H1 (cell line): ENCODE results near the gene MRPL4. TPM values are rescaled to one million over a fixed set of nuclear protein-coding genes. Genes with fewer than 3 reads are reported as not detected.

ENCODE experiments used
- CTCF ChIA-PET: fragments of 300-600 bp; sonication (Branson Sonifier 250); formaldehyde crosslinking; loops from one replicate; lab custom pipeline; 2021; ENCODE audit not compliant: partially characterized antibody; lab: Charles Lee
- POLR2A ChIA-PET: fragments of 300-600 bp; sonication (Branson Sonifier 250); formaldehyde crosslinking; loops from one replicate; lab custom pipeline; 2021; ENCODE audit warnings: inconsistent platforms; ENCODE audit not compliant: partially characterized antibody; lab: Charles Lee
- DNase-seq, 2 experiments: peaks; one replicate each; pipeline versions ENCODE4 v3.0.0 to v3.0.0-alpha.2; 2010 to 2022; ENCODE audit warnings: low spot score in 2 of 2, low read depth in 1 of 2, mixed read lengths in 1 of 2
- FAIRE-seq: peaks from 2 replicates; lab custom pipeline; 2011; peaks lifted over from hg19 to GRCh38; lab: Jason Lieb, UNC
- H2AFZ ChIP-seq: 2 replicates; pipeline ENCODE4 v1.8.1; 2012; ENCODE audit warnings: low read length, inconsistent platforms
- H2AK5ac ChIP-seq: 2 replicates; pipeline ENCODE4 v1.6.1; 2013; ENCODE audit warnings: low read depth, low read length
- H2BK120ac ChIP-seq: replicated peaks from 2 replicates; pipeline ENCODE3; 2013; ENCODE audit warnings: low read depth, low read length, inconsistent platforms
- H2BK12ac ChIP-seq: 2 replicates; pipeline ENCODE4 v1.6.1; 2013; ENCODE audit warnings: low read depth, low read length
- H2BK15ac ChIP-seq: 2 replicates; pipeline ENCODE4 v1.6.1; 2013; ENCODE audit warnings: low read length
- H2BK20ac ChIP-seq: 2 replicates; pipeline ENCODE4 v1.6.1; 2013; ENCODE audit warnings: low read length
- H2BK5ac ChIP-seq: 2 replicates; pipeline ENCODE4 v1.6.1; 2013; ENCODE audit warnings: low read depth, low read length
- H3K14ac ChIP-seq: 2 replicates; pipeline ENCODE4 v1.6.1; 2013; ENCODE audit warnings: inconsistent platforms; ENCODE audit not compliant: insufficient read length
- H3K18ac ChIP-seq: 2 replicates; pipeline ENCODE4 v1.6.1; 2013; ENCODE audit warnings: low read length; ENCODE audit errors: extremely low read depth
- H3K23ac ChIP-seq: 2 replicates; pipeline ENCODE4 v1.6.1; 2013; ENCODE audit warnings: inconsistent platforms; ENCODE audit not compliant: insufficient read length
- H3K23me2 ChIP-seq: 2 replicates; pipeline ENCODE4 v1.6.1; 2013; ENCODE audit warnings: low read depth, low read length
- H3K27ac ChIP-seq: 2 replicates; pipeline ENCODE4 v1.6.1; 2011; ENCODE audit warnings: low read depth, low read length, inconsistent platforms
- H3K27me3 ChIP-seq, 4 experiments: replicated peaks in 1 of 4; 1 replicate in 1 of 4; 2 replicates in 3 of 4; pipeline versions ENCODE4 v1.6.1 to v1.8.1; 2011 to 2013; ENCODE audit warnings: low read length in 3 of 4, mild to moderate bottlenecking in 3 of 4, inconsistent platforms in 2 of 4, mixed read lengths in 2 of 4, moderate library complexity in 1 of 4; ENCODE audit not compliant: control insufficient read depth in 3 of 4, insufficient read depth in 3 of 4; ENCODE audit errors: extremely low read depth in 1 of 4
- H3K36me3 ChIP-seq, 4 experiments: 2 replicates each; pipeline versions ENCODE4 v1.6.1 to v1.8.1; 2011 to 2013; ENCODE audit warnings: mild to moderate bottlenecking in 4 of 4, low read length in 3 of 4, moderate library complexity in 2 of 4, control low read depth in 1 of 4, inconsistent platforms in 1 of 4; ENCODE audit not compliant: insufficient read depth in 4 of 4, control insufficient read depth in 2 of 4
- H3K4ac ChIP-seq: replicated peaks from 2 replicates; pipeline ENCODE3; 2013; ENCODE audit warnings: low read length, low read depth, mixed read lengths, inconsistent platforms; ENCODE audit not compliant: insufficient read length
- H3K4me1 ChIP-seq, 4 experiments: replicated peaks in 1 of 4; 1 replicate in 1 of 4; 2 replicates in 3 of 4; pipeline versions ENCODE4 v1.6.1 to v1.8.1; 2011 to 2013; ENCODE audit warnings: low read length in 3 of 4, inconsistent platforms in 2 of 4, mixed read lengths in 1 of 4; ENCODE audit not compliant: insufficient read depth in 4 of 4, control insufficient read depth in 3 of 4
- H3K4me2 ChIP-seq, 2 experiments: 2 replicates each; pipeline versions ENCODE4 v1.6.1 to v1.8.1; 2011 to 2013; ENCODE audit warnings: low read depth in 2 of 2, low read length in 2 of 2, control low read depth in 1 of 2, inconsistent platforms in 1 of 2, mild to moderate bottlenecking in 1 of 2; ENCODE audit not compliant: insufficient read depth in 1 of 2
- H3K4me3 ChIP-seq, 4 experiments: fragments of 200-600, 300-600 bp in 1 of 4; sonication (generic), shearing (Covaris generic), sonication (Bioruptor Twin) in 1 of 4; 2 replicates each; pipeline versions ENCODE4 v1.5.1 to v1.8.1; 2011 to 2016; ENCODE audit warnings: low read length in 4 of 4, low read depth in 3 of 4, control low read depth in 2 of 4, inconsistent platforms in 2 of 4, mild to moderate bottlenecking in 2 of 4, mixed read lengths in 1 of 4, moderate library complexity in 1 of 4; ENCODE audit not compliant: insufficient read depth in 2 of 4; ENCODE audit errors: extremely low read depth in 1 of 4
- H3K56ac ChIP-seq: replicated peaks from 2 replicates; pipeline ENCODE3; 2013; ENCODE audit warnings: low read depth, mild to moderate bottlenecking, mixed read lengths, low read length, inconsistent platforms; ENCODE audit not compliant: insufficient read length
- H3K79me1 ChIP-seq: 2 replicates; pipeline ENCODE4 v1.6.1; 2013; ENCODE audit warnings: low read depth, low read length, control low read depth
- H3K79me2 ChIP-seq, 2 experiments: 2 replicates each; pipeline versions ENCODE4 v1.6.1 to v1.8.1; 2012 to 2013; ENCODE audit warnings: low read length in 2 of 2, mild to moderate bottlenecking in 2 of 2, inconsistent platforms in 1 of 2; ENCODE audit not compliant: insufficient read depth in 2 of 2, control insufficient read depth in 1 of 2
- H3K9ac ChIP-seq, 4 experiments: replicated peaks in 1 of 4; 1 replicate in 1 of 4; 2 replicates in 3 of 4; pipeline versions ENCODE4 v1.6.1 to v1.8.1; 2011 to 2013; ENCODE audit warnings: low read depth in 3 of 4, low read length in 3 of 4, control low read depth in 2 of 4, mild to moderate bottlenecking in 2 of 4, moderate library complexity in 2 of 4, inconsistent platforms in 1 of 4; ENCODE audit errors: extremely low read depth in 1 of 4
- H3K9me3 ChIP-seq, 2 experiments: 2 replicates each; pipeline versions ENCODE4 v1.6.1 to v1.8.1; 2012 to 2013; ENCODE audit warnings: mild to moderate bottlenecking in 2 of 2, moderate library complexity in 2 of 2, control low read depth in 1 of 2, inconsistent platforms in 1 of 2, low read depth in 1 of 2, low read length in 1 of 2, mixed read lengths in 1 of 2; ENCODE audit not compliant: insufficient read depth in 2 of 2
- H4K20me1 ChIP-seq, 2 experiments: replicated peaks in 1 of 2; 2 replicates each; pipeline versions ENCODE3 to v1.8.1; 2011 to 2013; ENCODE audit warnings: inconsistent platforms in 2 of 2, low read length in 2 of 2, mild to moderate bottlenecking in 1 of 2; ENCODE audit not compliant: insufficient read depth in 2 of 2, control insufficient read depth in 1 of 2
- H4K5ac ChIP-seq: 2 replicates; pipeline ENCODE4 v1.6.1; 2013; ENCODE audit warnings: low read length, low read depth, mixed read lengths, inconsistent platforms; ENCODE audit not compliant: insufficient read length
- H4K8ac ChIP-seq: 2 replicates; pipeline ENCODE4 v1.8.0; 2013; ENCODE audit warnings: mild to moderate bottlenecking, moderate library complexity, low read length, inconsistent platforms; ENCODE audit not compliant: insufficient read depth; ENCODE audit errors: extremely low read depth
- H4K91ac ChIP-seq: replicated peaks from 2 replicates; pipeline ENCODE3; 2013; ENCODE audit warnings: low read length, mixed read lengths, inconsistent platforms; ENCODE audit not compliant: insufficient read length
- ASH2L ChIP-seq: fragments of 200-600, 300-600 bp; sonication (generic); IDR thresholded peaks from one replicate; pipeline ENCODE4 v1.7.1; 2017; ENCODE audit warnings: low read length
- CHD1 ChIP-seq: IDR thresholded peaks from 2 replicates; pipeline ENCODE4 v1.6.1; 2012; ENCODE audit warnings: low read depth, low read length, improper control_type of control experiment
- JUND ChIP-seq: IDR thresholded peaks from 2 replicates; pipeline ENCODE4 v1.6.1; 2011; ENCODE audit warnings: mild to moderate bottlenecking, improper control_type of control experiment, low read length
- NRF1 ChIP-seq: IDR thresholded peaks from 2 replicates; pipeline ENCODE4 v1.6.1; 2011; ENCODE audit warnings: mild to moderate bottlenecking, low read depth, low read length, improper control_type of control experiment
- POU5F1 ChIP-seq: IDR thresholded peaks from 2 replicates; pipeline ENCODE4 v1.6.1; 2011; ENCODE audit warnings: low read depth, mild to moderate bottlenecking, low read length, moderate library complexity
- SIX5 ChIP-seq: IDR thresholded peaks from 2 replicates; pipeline ENCODE4 v1.6.1; 2011; ENCODE audit warnings: mild to moderate bottlenecking, low read depth, low read length
- SRF ChIP-seq: IDR thresholded peaks from 2 replicates; pipeline ENCODE4 v1.6.1; 2011; ENCODE audit warnings: mild to moderate bottlenecking, low read depth, low read length, moderate library complexity
- WGBS, 2 experiments: shearing (Covaris generic) in 1 of 2; methylation state at CpG; one replicate each; pipeline versions ENCODE4 v1.1.6 to v1.1.7; 2013 to 2015; ENCODE audit warnings: low lambda C conversion rate in 2 of 2, mixed read lengths in 2 of 2, inconsistent platforms in 1 of 2, low coverage in 1 of 2, missing lambda C conversion rate in 1 of 2; ENCODE audit not compliant: insufficient replicate concordance in 2 of 2, insufficient coverage in 1 of 2, insufficient read length in 1 of 2; ENCODE audit errors: extremely low coverage in 1 of 2, missing lambda C conversion rate in 1 of 2; 5-methylcytosine and 5-hydroxymethylcytosine counted together
- polyA plus RNA-seq, 7 experiments: library from polyadenylated mRNA; depleted of rRNA in 3 of 7; stranded (reverse) in 5 of 7; unstranded in 2 of 7; fragments of >200 nt in 5 of 7; fragments of 200-250 nt in 2 of 7; gene quantifications; 1 replicate in 5 of 7; 2 replicates in 1 of 7; 4 replicates in 1 of 7; pipeline versions ENCODE4 v1.2.1 to v1.2.3, GENCODE V29; 2011 to 2013; ENCODE audit warnings: missing spikeins in 2 of 7, mixed read lengths in 2 of 7
- total RNA-seq: library from RNA; stranded (reverse); fragmentation: NEBNext Ultra II Directional; extraction: Animal tissue kit (Norgen Biotek cat#: 25700); gene quantifications from 2 replicates; pipeline ENCODE4 v1.2.1, GENCODE V29; 2021
- TF ChIP-seq, protein P1 (sequence below): IDR thresholded peaks from 2 replicates; pipeline ENCODE4 v1.6.1; 2012; ENCODE audit warnings: inconsistent platforms

MRPL4 gene
- total and polyA plus RNA-seq, 2 of the 8 experiments (the other 6 are each of a cell fraction or from before 2014, with no cell fraction given): 82.3 to 187 TPM

DNA sequence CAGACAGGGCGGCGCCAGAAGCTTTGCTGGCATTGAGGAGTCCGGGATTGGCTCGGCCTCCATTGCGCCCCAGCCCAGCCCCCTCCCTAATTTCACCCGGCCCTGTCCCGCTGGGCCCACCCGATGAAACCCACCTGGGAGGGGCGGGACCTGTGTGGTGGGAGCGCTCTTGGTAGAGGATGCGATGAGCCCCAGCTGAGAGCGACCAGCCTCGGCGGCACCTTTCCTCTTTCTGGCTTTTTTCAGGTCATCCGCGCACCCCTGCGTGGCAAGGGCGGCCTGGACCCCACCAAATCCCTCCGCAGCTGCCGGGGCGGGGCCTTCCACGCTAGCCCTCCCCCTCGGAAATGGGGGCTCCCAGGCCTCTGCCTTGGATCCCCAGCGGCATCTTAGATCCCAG, 57.4 kb downstream of the MRPL4 start, which contains the start of gene ZGLP1:
TSS of gene ZGLP1 (minus strand) at position 393 of the 400 bp plus-strand sequence.
- Histone ChIP-seq H3K14ac (no peak within 1 kb of the TSS), H3K79me2 (no peaks in the 10 kb centered on the region), H4K91ac (no peak within 1 kb of the TSS), H2BK20ac (no peak within 1 kb of the TSS), H3K56ac (no peak within 1 kb of the TSS), H3K23me2 (no peaks in the 10 kb centered on the region), H3K36me3 (peaks cover 0 to 11% (median 0%) of the 10 kb centered on the region in 4 experiments; a peak in 2 of 8 replicates), H3K27me3 (no peaks in the 10 kb centered on the region), H4K5ac (no peak within 1 kb of the TSS), H2BK12ac (no peak within 1 kb of the TSS), H3K9me3 (no peaks in the 10 kb centered on the region), H3K23ac (no peak within 1 kb of the TSS), H3K4ac (no peak within 1 kb of the TSS), H3K79me1 (no peaks in the 10 kb centered on the region), H3K4me3 (no peak within 1 kb of the TSS), H2BK120ac (no peak within 1 kb of the TSS), H3K9ac (no peak within 1 kb of the TSS), H2AFZ (no peak within 1 kb of the TSS), H3K4me2 (no peak within 1 kb of the TSS), H4K8ac (no peak within 1 kb of the TSS), H3K27ac (no peak within 1 kb of the TSS), H2BK15ac (no peak within 1 kb of the TSS), H3K18ac (no peak within 1 kb of the TSS), H2AK5ac (no peak within 1 kb of the TSS), H4K20me1 (no peaks in the 10 kb centered on the region), H3K4me1 (no peaks in the 10 kb centered on the region), H2BK5ac (no peak within 1 kb of the TSS)
- DNase-seq (no peak), FAIRE-seq (no peak)
- ChIA-PET POLR2A (interaction anchor here (0.5 to 1.8 kb wide), 9 partner anchors 11 to 198 kb away, joined by 3 to 4 read pairs (median 3); partner anchors contain the start of genes ICAM1 and P2RY11), CTCF (interaction anchor here (1.1 to 1.2 kb wide), 3 partner anchors 11 to 20 kb away, joined by 3 to 6 read pairs (median 4); partner anchors contain the start of gene ICAM5)
- whole genome bisulfite sequencing, 2 experiments: 90% methylated on average over 24 of the region's 24 CpGs; no CpG with 5 or more reads in 1 of the 2 experiments
- TF ChIP-seq, protein P1, sequence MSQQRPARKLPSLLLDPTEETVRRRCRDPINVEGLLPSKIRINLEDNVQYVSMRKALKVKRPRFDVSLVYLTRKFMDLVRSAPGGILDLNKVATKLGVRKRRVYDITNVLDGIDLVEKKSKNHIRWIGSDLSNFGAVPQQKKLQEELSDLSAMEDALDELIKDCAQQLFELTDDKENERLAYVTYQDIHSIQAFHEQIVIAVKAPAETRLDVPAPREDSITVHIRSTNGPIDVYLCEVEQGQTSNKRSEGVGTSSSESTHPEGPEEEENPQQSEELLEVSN: no peak
- TF ChIP-seq NRF1 (no peak), JUND (no peak), CHD1 (no peak), SRF (no peak), SIX5 (no peak), ASH2L (no peak), POU5F1 (no peak)
